Upper lobe of left lung (tissue), 4 donors: ENCODE results near the gene KCNJ5.

Experiments
- EP300 ChIP-seq, 4 donors: sonication (generic); formaldehyde crosslinking; IDR thresholded peaks; one replicate each; pipeline ENCODE4 v1.5.1; 2017; ENCODE audit warnings: antibody characterized with exemption in 4 of 4, control low read depth in 2 of 4
- POLR2A ChIP-seq, 4 donors: fragments of 450-650 bp; IDR thresholded peaks; one replicate each; pipeline ENCODE4 v1.5.1; 2016 to 2017; ENCODE audit warnings: antibody characterized with exemption in 4 of 4, mild to moderate bottlenecking in 2 of 4
- POLR2AphosphoS5 ChIP-seq, 2 donors: sonication (generic); formaldehyde crosslinking; IDR thresholded peaks; one replicate each; pipeline ENCODE4 v1.5.1; 2017; ENCODE audit warnings: antibody characterized with exemption in 2 of 2
- TF ChIP-seq, protein P1 (sequence below), 6 experiments: fragments of 450-650 bp in 4 of 6; fragments of 200-600 bp in 2 of 6; sonication (generic) in 2 of 6; IDR thresholded peaks; one replicate each; pipeline ENCODE4 v1.5.1; 2016 to 2019; ENCODE audit warnings: antibody characterized with exemption in 6 of 6

DNA sequence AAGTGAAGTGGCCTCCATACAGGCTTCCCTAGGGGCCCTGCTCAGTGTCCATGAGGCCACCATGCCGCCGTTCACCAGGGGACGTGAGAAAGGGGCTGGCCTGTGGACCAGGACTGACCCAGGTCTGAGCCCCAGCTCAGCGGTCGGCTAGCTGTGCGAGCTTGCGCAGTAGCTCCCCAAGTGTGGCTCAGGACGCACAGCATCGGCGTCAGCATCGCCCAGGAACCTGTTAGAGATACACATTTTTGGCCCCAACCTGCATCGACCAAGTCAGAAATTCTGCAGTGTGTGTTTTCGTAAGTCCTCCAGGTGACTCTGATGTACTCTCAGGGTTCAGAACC is 51.1 kb downstream of the KCNJ5 start:
- TF ChIP-seq, protein P1, sequence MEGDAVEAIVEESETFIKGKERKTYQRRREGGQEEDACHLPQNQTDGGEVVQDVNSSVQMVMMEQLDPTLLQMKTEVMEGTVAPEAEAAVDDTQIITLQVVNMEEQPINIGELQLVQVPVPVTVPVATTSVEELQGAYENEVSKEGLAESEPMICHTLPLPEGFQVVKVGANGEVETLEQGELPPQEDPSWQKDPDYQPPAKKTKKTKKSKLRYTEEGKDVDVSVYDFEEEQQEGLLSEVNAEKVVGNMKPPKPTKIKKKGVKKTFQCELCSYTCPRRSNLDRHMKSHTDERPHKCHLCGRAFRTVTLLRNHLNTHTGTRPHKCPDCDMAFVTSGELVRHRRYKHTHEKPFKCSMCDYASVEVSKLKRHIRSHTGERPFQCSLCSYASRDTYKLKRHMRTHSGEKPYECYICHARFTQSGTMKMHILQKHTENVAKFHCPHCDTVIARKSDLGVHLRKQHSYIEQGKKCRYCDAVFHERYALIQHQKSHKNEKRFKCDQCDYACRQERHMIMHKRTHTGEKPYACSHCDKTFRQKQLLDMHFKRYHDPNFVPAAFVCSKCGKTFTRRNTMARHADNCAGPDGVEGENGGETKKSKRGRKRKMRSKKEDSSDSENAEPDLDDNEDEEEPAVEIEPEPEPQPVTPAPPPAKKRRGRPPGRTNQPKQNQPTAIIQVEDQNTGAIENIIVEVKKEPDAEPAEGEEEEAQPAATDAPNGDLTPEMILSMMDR (IDR thresholded peaks at IDR 0.05) = no peak
- TF ChIP-seq POLR2A (IDR thresholded peaks at IDR 0.05) (no peak), POLR2AphosphoS5 (IDR thresholded peaks at IDR 0.05) (no peak), EP300 (IDR thresholded peaks at IDR 0.05) (no peak)
